Stimulated activated CD4-positive, alpha-beta T cell treated with anti-CD3 and anti-CD28 coated beads, Interleukin-12 subunit alpha, Interleukin-12 subunit beta, amount 100 ng/mL, for 4 hours (primary cell): Measurements from ENCODE around the gene ANKS4B.
"Not testable (repeated sequence)": the region's sequence is repeated elsewhere in the genome, so short reads cannot be mapped to it uniquely, and the experiment has no call there.

Source experiments
- DNase-seq: peaks from one replicate; pipeline ENCODE4 v3.0.0-alpha.2; 2020

Gene ANKS4B

GRCh38 chr16:21219551-21219950, 13.9 kb upstream of the ANKS4B start:
- DNase-seq: no peak

- no peak for DNase-seq
Measured at GRCh38 chr16:21222495-21223337, 10.8 kb upstream of the ANKS4B start.

GRCh38 chr16:21223787-21224186, 9.7 kb upstream of the ANKS4B start:
- DNase-seq: no peak

GRCh38 chr16:21224800-21225199, 8.7 kb upstream of the ANKS4B start:
- no peak for DNase-seq

GRCh38 chr16:21226749-21227148, 6.8 kb upstream of the ANKS4B start:
- DNase-seq: no peak

- no peak for DNase-seq
Measured at GRCh38 chr16:21227866-21228265, 5.6 kb upstream of the ANKS4B start.

GRCh38 chr16:21228361-21228872, 5.1 kb upstream of the ANKS4B start:
- no peak for DNase-seq

- no peak for DNase-seq
Measured at GRCh38 chr16:21233045-21233520, 416 bp upstream of the ANKS4B start.

GRCh38 chr16:21235199-21235585, 1.7 kb downstream of the ANKS4B start:
- no peak for DNase-seq

- DNase-seq: no peak
Measured at GRCh38 chr16:21236831-21237230, 3.3 kb downstream of the ANKS4B start.

GRCh38 chr16:21239646-21240045, 6.1 kb downstream of the ANKS4B start:
- DNase-seq: no peak

- DNase-seq: no peak
Measured at GRCh38 chr16:21242756-21243155, 9.3 kb downstream of the ANKS4B start.

- no peak for DNase-seq
Measured at GRCh38 chr16:21244518-21245215, 11.2 kb downstream of the ANKS4B start.

- DNase-seq: not testable (repeated sequence)
Measured at GRCh38 chr16:21248179-21248578, 14.7 kb downstream of the ANKS4B start.

- no peak for DNase-seq
Measured at GRCh38 chr16:21250072-21250923, 16.8 kb downstream of the ANKS4B start.

- no peak for DNase-seq
Measured at GRCh38 chr16:21253470-21253869, 20.0 kb downstream of the ANKS4B start.

GRCh38 chr16:21256636-21257035, 23.1 kb downstream of the ANKS4B start:
- no peak for DNase-seq

- DNase-seq: no peak
Measured at GRCh38 chr16:21257284-21257683, 23.8 kb downstream of the ANKS4B start.

- DNase-seq: no peak
Measured at GRCh38 chr16:21260870-21261791, 27.6 kb downstream of the ANKS4B start.

- no peak for DNase-seq
Measured at GRCh38 chr16:21262779-21263639, 29.5 kb downstream of the ANKS4B start.
